HG02588 (cell line): Measurements from ENCODE around the gene MEOX2.

ENCODE experiments used
- ATAC-seq: cut with Tn5 transposase; IDR thresholded peaks from one replicate; pipeline ENCODE4 v1.9.1; 2021; ENCODE audit warnings: mild to moderate bottlenecking, moderate library complexity; ENCODE audit not compliant: unreplicated experiment

The MEOX2 gene

DNA sequence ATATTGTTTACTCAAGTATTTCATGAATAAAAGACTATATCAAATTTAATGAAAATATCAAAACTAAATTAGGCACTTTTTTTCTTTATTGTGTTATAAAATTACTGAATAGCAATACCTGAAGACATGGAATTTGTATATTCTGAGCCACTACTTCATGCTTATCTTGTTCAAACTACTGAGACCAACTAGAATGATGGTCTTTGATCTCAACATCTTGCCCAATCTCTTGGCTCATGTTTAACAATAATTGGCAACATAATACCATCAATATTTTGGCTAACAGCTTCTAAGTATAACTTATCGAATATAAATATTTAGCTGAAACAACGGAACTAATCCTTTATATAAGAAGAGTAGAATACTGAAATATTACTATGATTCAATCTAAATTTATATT is 68.2 kb downstream of the MEOX2 start:
- no peak for ATAC-seq

DNA sequence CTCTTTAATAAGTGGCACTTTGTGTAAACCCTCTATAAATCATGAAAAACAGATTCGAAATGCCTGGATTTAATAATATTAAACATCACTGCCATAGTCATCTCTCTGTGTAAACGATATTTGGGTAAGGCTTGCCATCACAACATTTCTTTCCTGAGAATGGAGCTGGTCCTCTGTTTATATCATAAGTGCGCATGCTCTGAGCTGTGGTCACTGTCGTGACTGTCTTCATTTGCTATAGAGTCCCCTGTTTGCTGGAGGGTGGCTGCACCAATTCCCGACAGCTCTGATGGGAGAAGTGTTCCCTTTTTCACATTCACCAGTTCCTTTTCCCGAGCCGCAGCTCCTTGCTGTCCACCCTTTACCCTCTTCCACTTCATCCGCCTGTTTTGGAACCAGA is 74.3 kb downstream of the MEOX2 start:
- ATAC-seq, result no peak

DNA sequence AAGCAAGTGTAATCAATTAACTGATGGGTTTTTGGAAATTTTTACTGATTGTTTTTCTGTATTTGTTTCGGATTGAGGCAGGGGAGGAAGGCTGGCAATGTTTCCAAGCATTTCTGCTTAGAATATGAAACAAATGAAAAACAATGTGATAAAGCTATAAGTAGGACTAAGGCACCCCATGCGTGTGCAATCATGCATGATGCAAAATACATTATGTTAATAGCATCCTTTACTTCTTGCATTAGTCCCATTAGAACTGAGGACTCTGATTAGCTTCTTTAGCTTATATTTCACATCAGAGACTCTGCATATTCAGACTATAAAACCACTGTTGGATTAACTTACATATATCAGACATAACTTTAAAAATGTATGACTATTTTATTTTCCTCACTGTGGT is 76.0 kb downstream of the MEOX2 start:
- no peak for ATAC-seq

DNA sequence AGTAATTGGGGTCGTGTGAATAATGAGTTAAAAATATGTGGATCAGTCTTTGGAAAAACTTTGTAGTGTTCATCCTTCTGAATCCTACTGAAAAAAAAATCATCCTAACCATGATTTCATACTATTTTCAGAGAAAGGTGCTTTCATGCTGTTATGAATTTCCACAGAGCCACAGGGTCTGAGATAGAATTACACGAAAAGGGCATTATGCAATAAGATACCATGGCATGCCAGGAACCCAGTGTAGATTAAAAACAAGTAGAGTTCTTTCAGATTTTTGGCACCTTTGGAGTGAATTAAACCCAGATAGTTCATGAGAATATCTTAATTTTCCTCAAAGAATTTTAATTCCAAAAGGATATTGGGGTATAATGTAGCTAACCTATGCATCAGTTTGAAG is 77.2 kb downstream of the MEOX2 start:
- ATAC-seq, result no peak

DNA sequence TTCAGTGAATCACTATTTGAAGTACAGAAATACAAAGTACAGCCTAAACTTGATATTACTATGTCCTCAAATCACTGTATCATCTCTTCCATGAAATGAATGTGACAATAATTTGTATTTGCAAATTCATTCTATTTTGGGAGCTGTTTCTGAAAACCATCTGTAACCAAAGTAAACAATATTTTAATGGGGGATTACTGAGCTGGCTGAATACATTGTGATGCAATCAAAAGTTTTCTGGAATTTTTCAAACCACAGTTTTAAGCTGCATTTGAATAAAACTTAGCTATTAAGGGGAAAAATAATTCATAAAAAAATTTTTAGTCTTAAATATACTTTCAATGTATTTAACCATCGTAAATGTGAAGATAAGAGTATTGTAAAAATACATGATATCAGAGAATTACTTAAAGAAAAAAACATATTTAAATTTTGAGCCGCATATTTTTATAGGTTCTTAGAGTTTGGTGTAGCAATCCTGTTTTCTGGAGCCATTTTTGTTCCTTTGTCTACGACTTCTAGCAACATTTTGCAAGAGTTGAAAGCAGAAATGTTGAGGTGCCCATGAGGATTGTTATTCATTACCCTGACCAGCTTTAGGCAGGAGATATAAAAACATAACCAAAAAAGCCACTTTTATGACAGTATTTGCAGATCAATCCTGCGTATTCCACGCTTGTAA is 78.8 kb downstream of the MEOX2 start:
- ATAC-seq, result no peak

DNA sequence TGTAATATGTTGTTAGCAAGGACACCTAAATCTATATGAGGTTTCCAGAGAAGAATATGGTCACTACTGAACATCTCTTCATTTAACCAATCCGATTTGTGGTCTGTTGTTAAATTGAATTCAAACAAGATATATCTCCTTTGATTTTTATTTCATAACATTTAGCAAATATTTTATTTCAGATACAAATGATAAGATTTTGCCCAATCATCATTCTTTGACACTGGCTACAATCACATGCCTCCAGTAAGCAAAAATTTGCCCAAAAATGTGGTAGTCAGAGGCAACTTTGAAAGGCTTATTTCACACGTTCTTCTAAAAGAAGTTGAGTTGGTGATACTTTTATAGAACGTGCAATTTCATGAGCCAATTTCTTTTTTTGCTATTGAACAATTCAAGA is 79.9 kb downstream of the MEOX2 start:
- no peak for ATAC-seq

DNA sequence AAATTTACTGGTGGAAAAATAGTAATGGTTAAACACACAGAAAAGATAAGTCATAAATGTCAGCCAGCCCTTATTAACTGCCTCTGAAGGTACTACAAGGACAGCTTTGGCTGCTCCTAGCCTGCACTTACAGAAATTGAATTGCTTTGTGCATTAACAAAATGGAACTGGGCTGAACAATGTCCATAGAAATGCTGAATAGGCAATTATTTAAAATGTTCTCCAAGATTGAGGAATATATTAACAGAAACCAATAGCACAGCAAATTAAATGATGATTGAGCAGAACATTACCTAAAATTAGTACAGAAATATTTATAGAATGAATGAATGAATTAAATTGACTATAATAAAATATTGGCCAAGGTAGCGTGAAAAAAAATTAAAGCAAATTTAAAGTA is 82.3 kb downstream of the MEOX2 start:
- no peak for ATAC-seq

DNA sequence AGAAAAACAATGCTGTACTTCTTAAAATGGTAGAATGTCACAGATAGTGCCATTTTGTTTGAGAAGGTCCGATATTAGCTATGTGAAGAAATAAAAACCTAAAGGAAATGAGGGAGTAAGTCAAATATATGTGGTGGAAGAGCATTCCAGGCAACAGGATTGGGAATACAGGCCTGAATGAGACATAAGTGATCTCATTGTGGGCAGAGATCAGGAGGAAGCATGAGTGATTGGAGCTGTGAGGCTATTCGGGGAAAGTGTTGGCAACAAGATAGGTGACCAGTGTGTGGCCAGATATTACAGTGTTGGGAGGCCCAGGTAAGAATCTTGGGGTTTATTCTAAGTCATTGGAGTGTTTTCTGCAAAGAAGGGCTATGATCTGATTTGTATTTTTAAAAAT is 83.4 kb downstream of the MEOX2 start:
- ATAC-seq, result no peak

DNA sequence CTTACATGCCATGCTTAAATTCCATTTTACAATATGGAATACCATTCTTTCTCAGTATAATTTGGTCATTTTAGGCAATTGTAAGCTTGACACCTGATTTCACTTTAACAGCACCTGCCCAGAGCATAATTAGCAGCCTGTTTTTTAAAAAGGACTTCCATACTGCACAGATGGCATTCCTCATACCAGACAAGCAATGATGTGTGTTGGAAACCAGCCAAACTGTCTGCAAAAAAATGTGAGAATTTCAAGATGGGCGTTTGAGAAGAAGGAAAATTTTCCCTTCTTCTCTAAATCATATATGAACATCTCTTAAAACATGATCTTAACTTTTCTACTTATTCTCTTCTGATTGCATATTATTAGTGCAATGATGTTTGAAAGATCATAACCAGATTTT is 84.2 kb downstream of the MEOX2 start:
- no peak for ATAC-seq

DNA sequence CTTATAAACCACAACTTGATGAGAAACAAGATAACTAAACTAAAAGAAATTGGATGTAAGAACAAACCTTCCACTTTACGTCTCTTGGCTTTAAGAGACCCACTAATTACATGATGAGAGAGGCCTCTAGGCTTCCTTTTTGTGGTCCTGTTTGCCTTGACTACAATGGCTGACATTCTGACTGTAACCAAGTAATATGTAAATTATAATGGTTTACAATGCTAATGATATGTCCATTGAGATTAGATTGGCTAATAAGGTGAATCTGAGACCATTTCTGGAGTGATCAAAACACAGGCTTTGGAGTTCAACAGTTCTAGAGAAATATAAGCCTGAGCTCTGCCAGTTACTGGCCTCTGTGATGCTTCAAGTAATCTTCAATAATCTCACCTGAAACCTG is 85.3 kb downstream of the MEOX2 start:
- ATAC-seq, result no peak

DNA sequence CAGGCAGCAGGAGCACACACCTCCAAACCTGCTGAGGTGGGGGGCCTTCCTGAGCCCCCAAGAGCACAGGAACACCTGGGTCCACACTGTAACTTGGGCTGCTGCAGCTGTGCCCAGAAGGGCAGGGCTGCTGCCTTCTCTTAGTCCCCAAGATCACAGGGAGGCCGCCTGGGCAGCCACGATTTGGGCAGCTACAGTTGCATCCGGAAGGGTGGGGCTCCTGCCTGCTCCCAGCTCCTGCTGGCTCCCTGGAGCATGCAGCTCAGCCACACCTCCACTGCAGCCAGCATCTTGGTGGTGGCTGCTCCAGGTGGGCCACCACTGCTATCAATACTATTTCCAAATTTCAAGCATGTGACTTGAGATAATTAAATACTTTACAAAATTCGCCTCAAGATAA is 86.2 kb downstream of the MEOX2 start:
- ATAC-seq, result no peak

DNA sequence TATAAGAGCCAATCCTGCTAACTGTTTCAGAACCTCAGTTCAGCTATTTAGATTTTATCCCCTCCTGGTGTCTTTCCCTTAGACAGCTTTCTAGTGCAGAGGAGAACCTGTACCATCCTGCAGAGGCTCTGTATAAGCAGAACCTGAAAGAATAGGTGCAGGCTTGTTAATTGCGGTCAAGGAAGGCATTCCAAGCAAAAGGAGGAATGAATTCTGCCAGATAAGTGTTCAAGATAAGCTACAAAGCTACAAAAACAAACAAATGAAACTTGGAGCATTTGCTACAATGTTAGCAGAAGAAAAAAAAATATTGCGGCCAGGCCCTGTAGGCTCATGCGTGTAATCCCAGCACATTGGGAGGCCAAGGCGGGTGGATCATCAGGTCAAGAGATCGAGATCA is 92.0 kb downstream of the MEOX2 start:
- no peak for ATAC-seq

DNA sequence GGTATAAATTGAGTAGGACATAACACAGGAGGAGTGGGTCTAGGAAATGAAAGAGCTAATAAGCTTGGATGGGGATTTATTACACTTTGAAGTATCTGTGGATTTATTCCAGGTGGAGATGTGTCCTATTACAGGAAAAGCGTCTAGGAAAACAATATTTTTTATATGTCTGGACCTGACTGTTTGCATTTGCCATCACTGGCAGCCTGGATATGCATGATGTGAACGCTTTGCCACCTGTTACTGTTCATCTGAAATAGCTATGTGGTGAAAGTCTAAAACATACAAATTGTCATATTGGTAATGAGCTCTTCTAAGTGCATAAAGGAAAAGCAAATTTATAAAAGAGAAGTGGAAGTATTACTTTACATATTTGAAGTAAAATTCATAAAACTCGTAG is 93.1 kb downstream of the MEOX2 start:
- no peak for ATAC-seq

DNA sequence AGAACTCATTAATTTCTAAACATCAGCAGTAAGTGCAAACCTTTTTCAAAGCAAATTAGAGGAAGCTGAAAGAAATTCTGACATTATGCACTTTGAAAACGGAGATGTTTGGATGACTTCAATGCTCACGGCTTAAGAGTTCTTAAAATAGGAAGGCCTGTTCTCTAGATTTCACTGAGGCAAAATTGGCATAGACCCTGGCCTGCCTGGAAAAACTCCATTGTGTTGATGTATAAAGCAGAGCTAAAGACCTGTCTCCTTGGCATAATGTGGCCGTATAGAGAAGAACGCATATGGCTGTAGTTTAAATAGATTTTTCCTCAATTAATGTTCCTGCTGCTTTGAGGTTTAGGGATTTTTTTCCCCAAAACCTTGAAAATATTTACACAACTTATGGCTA is 100.2 kb downstream of the MEOX2 start:
- no peak for ATAC-seq

DNA sequence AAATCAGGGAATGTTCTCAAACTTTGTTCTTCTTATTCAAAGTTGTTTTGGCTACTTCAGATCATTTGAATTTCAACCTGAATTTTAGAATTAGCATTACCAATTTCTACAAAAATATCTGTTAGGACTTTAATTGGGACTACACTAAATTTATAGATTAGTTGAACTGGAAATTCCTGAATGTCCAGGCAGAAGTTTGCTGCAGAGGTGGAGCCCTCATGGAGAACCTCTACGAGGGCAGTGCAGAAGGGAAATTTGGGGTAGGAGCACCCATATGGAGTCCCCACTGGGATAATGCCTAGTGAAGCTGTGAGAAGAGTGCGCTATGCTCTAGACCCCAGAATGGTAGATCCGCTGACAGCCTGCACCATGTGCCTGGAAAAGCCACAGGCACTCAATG is 101.9 kb downstream of the MEOX2 start:
- ATAC-seq, result no peak

DNA sequence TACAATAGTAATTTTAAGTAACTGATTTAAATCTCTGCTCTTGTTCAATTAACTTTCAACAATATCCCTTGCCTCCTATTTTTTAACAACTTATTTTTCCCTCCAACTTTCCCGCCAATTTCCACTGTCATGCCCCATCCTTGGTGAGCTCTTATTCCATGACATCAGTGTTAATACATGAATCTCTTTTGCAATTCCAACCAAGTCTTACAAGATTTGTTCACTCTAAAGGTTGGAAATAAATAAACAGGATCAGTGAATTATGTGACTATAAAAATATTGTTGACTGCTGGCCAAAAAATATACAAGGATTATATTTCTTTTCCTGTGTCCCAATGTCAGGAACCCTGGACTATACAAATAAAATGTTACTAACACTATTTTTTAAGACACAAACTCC is 103.7 kb downstream of the MEOX2 start:
- no peak for ATAC-seq

DNA sequence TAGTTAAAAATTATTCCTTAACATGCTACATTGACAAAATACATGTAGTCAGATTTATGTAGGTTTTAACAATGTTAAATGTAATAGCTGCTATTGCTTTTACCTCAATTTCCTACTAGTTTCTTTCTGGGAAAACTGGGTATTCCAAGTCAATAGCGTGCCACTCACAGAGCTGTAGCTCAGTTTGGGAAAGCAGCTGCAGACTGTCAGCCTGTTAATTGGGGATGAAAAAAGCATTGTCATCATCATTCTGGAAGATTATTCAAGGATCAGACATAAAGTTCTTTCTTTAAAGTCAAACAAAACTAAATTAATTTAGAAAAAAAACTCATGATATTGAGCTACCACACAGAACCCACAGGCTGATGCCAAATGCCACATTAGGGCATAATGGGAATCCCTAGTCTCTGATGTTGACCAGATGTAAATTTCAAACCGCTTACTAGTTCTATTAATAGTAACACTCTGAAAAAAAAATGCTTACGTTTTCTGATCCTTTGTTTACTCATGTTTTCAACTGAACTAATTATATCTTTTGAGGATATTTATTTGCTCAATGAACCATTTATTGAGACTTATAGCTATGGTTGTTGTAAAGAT is 105.0 kb downstream of the MEOX2 start:
- ATAC-seq, result no peak

DNA sequence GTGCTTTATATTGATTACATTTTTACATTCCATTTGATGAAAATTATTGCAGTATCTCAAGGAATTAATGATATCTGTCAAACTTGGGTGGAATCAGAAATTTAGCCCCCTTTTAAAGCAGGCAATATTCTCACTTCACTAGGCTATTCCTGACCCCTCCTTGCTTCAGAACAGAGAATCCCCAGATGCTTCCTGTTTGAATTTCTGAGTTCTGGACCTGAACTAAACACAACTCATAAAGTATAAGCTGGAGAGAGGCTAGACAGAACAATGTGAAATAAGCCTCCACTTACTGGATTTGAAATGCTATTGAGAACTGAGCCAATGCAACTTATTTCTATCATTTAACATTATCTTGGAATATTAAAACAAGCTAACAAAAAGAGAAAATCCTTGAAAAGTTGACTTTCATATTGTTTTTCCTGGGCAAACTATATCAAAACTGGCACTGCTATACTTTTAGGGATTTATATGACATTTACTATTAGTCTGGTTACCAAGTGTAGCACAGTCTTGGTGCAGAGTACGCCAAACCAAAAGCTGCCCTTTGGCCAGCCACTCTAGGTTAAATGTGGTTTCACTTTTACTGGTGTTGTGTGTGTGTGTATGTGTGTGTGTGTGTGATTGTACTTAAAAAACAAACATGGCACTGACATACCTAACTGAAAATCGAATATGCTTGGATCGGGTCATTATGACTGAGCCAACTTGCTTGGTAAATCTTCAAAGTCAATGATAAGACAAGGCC is 105.7 kb downstream of the MEOX2 start:
- no peak for ATAC-seq

DNA sequence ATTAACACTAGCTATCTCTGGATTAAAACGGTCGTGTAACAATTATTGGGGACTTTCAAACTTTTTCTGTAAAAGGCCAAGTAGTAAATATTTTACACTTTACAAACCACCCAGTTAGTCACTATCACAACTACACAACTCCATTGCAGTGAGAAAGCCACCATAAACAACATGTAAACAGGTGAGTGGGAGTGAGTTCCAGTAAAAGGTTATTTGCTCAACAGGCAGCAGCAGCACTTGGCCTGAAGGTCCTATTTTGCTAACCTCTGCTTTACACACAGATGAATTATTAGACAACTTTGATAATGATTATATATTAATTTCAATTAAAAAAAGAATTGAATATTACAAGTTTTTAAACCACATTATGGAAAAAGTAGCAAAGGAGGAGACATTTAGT is 108.9 kb downstream of the MEOX2 start:
- no peak for ATAC-seq

DNA sequence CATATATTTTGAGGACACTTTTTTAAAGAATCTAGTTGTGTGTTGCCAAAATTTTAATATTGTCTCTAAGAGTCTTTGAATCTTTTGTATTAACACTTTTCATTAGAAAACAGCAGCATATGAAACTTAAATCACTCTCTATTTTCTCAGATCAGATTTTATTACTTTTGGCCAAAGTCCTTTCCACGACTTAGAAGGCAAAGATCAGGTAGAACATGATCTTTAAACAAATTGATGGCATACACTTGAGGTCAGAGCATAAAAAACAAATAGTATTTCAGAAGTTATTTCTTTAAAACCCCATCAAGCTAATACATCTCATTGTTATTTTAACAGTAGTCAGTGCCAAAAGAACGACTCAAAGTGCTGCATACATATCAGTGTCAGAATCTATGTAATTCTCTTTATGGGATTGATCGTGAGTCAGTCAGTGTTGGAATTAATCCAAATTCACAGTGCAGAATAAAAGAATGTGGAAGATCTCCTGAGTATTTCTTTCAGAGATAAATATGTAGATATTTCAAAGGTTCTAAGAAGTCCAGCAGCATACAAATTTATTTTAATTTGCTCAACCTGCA is 115.1 kb downstream of the MEOX2 start:
- no peak for ATAC-seq

DNA sequence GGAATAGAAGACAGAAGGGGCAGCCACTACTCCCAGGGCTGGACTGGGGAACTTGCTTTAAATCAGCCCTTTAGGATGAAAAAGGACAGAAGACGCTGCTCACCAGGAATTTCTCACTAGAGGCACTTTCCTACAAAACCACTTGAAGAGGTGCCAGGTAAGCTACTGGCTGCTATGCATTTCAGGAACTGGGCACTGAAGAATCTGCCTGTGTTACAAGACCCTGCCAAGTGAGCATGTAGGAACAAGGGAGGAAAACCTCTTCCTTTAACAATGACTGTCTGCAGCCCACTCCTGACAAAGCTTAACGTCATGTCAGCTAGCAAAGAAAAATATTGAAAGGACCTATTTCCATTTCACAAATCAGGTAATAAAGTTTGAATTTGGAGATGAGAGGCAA is 118.8 kb downstream of the MEOX2 start:
- no peak for ATAC-seq

DNA sequence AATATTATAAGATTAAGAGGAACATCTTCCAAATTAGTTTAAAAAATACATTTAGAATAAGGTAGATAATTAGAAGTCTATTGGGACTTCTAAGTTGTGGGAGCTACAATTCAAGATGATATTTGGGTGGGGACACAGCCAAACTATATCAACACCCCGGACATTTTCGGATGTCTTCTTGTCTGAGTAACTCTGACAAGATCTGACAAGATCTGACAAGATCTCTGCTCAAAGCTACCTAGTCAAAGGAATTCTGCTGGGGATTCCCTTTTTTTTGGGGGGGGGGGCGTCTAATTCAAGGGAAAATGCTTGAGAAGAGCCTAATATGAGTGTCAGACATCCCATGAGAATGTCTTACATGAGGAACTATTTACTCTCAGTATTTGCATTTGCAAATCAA is 119.4 kb downstream of the MEOX2 start:
- no peak for ATAC-seq
